ENCODE data around the gene MRPL52.
"Not testable (repeated sequence)": the region's sequence is repeated elsewhere in the genome, so short reads cannot be mapped to it uniquely, and the experiment has no call there.

Gene MRPL52

GRCh38 chr14:22837750-22838538, 8.3 kb downstream of the MRPL52 start:
- no peak for DNase-seq (ENCODE audit: low read depth in 2 of 2)

- no peak for DNase-seq (ENCODE audit: low read depth in 2 of 2)
Observed at GRCh38 chr14:22838631-22839041, 8.9 kb downstream of the MRPL52 start.

GRCh38 chr14:22839159-22839779, 9.6 kb downstream of the MRPL52 start:
- DNase-seq (ENCODE audit: low read depth in 2 of 2): no peak

DNA sequence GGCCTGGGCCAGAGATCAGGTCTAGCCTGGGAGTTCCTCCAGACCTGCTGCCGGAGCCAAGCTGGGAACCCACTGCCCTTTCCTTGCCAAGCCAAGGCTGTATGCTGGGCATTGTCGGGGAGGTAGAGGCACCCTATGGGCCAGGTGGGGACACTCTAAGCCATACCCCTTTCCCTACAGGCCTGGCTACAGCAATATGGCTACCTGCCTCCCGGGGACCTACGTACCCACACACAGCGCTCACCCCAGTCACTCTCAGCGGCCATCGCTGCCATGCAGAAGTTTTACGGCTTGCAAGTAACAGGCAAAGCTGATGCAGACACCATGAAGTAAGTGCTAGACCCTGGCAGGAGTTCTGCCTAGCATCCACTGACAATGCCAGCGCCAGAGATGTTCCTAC, 11.6 kb downstream of the MRPL52 start:
- no peak for DNase-seq (ENCODE audit: low read depth in 2 of 2)

DNA sequence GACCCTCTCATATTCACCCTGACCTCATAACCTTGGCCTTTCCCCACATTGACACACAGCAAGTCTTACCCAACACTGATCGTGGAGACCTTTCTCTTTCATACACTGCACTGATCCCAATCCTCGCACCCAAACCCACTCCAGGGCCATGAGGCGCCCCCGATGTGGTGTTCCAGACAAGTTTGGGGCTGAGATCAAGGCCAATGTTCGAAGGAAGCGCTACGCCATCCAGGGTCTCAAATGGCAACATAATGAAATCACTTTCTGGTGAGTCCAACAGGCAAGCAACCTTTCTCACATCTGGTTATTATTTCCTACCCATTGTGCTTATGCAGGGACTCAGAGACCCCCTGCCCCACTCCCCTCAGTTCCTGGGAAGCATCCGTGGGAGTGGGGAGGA, 12.1 kb downstream of the MRPL52 start:
- DNase-seq (ENCODE audit: low read depth in 2 of 2): no peak

GRCh38 chr14:22842211-22843122, 12.8 kb downstream of the MRPL52 start:
- DNase-seq (ENCODE audit: low read depth in 2 of 2): no peak

DNA sequence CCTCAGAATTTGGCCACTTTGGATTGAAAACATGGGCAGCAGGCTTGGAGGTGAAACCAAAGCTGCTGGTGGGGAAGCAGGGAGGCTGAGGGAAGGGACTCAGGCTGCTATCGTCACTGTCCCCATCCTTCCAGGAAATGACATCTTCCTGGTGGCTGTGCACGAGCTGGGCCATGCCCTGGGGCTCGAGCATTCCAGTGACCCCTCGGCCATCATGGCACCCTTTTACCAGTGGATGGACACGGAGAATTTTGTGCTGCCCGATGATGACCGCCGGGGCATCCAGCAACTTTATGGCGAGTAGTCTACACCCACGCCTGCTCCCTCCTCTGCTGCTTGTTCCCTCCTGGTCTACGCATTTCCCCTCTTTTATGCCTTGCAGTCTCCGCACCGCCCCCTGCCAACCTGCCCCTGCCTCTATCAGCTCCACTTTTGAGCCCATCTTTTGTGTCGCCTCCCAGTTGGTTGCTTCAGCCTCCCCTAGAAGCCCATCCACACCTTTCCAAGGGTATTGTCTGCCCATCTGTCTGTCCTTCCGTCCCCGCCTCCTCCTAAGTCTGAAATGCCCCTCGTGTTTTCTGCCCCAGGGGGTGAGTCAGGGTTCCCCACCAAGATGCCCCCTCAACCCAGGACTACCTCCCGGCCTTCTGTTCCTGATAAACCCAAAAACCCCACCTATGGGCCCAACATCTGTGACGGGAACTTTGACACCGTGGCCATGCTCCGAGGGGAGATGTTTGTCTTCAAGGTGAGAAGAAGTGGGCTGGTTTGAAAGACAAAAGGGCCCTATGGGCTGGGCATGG, 13.6 kb downstream of the MRPL52 start:
- no peak for DNase-seq (ENCODE audit: low read depth in 2 of 2)

DNA sequence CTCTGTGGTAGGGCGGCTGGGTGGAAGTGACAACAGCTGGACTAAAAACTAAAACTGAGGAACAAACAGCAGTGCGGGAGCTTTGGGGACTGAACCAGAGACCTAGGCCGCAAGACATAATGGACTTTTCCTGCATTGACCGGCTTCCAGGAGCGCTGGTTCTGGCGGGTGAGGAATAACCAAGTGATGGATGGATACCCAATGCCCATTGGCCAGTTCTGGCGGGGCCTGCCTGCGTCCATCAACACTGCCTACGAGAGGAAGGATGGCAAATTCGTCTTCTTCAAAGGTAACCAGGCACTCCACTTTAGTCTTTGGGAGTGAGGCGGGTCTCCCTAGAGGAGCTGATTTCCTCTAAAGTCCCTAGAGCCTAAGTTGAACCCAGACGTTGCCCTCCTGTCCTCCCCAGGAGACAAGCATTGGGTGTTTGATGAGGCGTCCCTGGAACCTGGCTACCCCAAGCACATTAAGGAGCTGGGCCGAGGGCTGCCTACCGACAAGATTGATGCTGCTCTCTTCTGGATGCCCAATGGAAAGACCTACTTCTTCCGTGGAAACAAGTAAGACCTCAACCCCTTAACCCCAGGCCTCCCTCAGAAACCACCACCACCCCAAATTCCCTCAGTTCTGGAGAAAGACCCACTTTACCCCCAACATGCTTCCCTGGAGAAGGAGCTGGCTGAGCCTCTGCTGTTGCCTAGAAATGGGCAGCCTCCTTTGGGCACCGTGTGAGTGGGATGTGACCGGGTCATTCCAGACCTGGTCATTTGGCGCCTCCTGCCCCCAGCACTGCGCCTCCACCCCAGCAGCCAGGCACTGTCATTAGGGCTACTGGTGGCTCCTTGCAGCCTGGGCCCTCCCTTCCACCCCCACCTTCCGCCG, 14.8 kb downstream of the MRPL52 start:
- no peak for DNase-seq (ENCODE audit: low read depth in 2 of 2)

- no peak for DNase-seq (ENCODE audit: low read depth in 2 of 2)
Observed at GRCh38 chr14:22845103-22845394, 15.4 kb downstream of the MRPL52 start.

DNA sequence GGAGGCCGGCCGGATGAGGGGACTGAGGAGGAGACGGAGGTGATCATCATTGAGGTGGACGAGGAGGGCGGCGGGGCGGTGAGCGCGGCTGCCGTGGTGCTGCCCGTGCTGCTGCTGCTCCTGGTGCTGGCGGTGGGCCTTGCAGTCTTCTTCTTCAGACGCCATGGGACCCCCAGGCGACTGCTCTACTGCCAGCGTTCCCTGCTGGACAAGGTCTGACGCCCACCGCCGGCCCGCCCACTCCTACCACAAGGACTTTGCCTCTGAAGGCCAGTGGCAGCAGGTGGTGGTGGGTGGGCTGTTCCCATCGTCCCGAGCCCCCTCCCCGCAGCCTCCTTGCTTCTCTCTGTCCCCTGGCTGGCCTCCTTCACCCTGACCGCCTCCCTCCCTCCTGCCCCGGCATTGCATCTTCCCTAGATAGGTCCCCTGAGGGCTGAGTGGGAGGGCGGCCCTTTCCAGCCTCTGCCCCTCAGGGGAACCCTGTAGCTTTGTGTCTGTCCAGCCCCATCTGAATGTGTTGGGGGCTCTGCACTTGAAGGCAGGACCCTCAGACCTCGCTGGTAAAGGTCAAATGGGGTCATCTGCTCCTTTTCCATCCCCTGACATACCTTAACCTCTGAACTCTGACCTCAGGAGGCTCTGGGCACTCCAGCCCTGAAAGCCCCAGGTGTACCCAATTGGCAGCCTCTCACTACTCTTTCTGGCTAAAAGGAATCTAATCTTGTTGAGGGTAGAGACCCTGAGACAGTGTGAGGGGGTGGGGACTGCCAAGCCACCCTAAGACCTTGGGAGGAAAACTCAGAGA, 16.3 kb downstream of the MRPL52 start:
- DNase-seq (ENCODE audit: low read depth in 2 of 2): no peak

DNA sequence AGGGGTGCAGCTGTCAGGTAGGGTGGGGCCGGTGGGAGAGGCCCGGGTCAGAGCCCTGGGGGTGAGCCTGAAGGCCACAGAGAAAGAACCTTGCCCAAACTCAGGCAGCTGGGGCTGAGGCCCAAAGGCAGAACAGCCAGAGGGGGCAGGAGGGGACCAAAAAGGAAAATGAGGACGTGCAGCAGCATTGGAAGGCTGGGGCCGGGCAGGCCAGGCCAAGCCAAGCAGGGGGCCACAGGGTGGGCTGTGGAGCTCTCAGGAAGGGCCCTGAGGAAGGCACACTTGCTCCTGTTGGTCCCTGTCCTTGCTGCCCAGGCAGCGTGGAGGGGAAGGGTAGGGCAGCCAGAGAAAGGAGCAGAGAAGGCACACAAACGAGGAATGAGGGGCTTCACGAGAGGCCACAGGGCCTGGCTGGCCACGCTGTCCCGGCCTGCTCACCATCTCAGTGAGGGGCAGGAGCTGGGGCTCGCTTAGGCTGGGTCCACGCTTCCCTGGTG, 17.2 kb downstream of the MRPL52 start:
- no peak for DNase-seq (ENCODE audit: low read depth in 2 of 2)

- no peak for DNase-seq (ENCODE audit: low read depth in 2 of 2)
Observed at GRCh38 chr14:22847661-22848341, 18.1 kb downstream of the MRPL52 start.

DNA sequence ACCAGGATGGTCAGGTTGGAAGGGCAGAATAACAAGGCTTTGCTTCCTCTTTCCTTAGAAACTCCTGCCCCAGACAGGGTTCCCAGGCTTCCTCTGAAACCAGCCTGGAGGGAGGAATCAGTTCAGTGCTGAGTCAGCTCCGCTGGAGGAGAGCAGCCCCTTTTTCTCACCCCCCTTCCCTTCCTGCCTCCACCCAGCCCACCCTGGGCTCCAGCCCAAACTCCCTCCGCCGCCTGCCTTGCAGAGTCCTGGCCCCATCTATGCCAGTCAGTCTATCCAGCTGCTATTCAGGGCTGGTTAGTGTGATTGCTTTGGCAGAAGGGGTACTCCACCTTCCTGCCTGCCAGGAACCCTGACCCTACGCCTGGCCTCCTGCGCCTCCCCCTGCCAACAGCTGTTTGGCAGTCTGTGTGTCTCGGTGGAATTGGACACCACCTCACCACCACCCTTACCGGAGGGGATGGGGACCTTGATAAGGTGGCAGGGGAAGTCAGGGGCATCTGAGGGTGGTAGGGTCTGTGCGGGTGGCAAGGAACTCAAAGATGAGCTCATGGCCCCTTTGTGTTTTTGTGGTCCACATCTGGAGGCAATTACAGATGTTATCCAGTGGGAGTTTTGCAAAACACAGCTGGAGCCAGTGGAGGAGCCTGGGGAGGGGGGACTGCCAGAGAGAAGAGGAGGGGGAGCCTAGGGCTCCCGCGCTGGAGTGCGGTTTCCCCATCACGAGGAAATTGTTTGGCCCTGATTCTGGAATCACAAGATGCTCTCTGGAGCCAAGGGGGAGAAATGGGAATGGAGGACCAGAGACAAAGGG, 18.9 kb downstream of the MRPL52 start:
- DNase-seq (ENCODE audit: low read depth in 2 of 2): no peak

- DNase-seq (ENCODE audit: low read depth in 2 of 2): no peak
Observed at GRCh38 chr14:22849212-22849819, 19.6 kb downstream of the MRPL52 start.

GRCh38 chr14:22850944-22851764, 21.5 kb downstream of the MRPL52 start:
- DNase-seq (ENCODE audit: low read depth in 2 of 2): no peak

DNA sequence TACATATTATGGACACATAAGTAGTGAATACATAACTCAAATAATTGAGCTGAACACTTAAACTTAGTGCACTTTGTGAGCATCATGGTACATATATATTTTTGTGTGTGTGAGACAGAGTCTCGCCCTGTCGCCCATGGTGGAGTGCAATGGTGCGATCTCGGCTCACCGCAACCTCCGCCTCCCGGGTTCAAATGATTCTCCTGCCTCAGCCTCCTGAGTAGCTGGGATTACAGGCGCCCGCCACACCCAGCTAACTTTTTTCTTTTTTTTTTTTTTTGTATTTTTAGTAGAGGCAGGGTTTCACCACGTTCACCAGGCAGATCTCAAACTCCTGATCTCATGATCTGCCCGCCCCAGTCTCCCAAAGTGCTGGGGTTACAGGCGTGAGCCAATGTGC, 22.5 kb downstream of the MRPL52 start:
- DNase-seq (ENCODE audit: low read depth in 2 of 2): not testable (repeated sequence)

GRCh38 chr14:22852599-22852939, 22.9 kb downstream of the MRPL52 start:
- DNase-seq (ENCODE audit: low read depth in 2 of 2): no peak
